HepG2 (cell line): Measurements from ENCODE around the gene MRNIP. TPM values are rescaled to one million over a fixed set of nuclear protein-coding genes. Genes with fewer than 3 reads are reported as not detected.

Experiments
- ARNT2 ChIP-seq: sonication (generic); formaldehyde crosslinking; IDR thresholded peaks from 2 replicates; pipeline ENCODE4 v1.8.0; 2022; ENCODE audit warnings: mild to moderate bottlenecking, low read depth, missing genetic modification reagents, moderate library complexity
- EHMT2 ChIP-seq: fragments of 200-600 bp; sonication (generic); IDR thresholded peaks from 2 replicates; pipeline ENCODE4 v1.7.0; 2017; ENCODE audit warnings: antibody characterized with exemption, low read depth, low read length, borderline replicate concordance
- KLF15 ChIP-seq: sonication (generic); formaldehyde crosslinking; IDR thresholded peaks from 2 replicates; pipeline ENCODE4 v1.8.1; 2023; ENCODE audit warnings: borderline replicate concordance, mild to moderate bottlenecking, inconsistent platforms, missing genetic modification reagents, mixed read lengths
- KLF6 ChIP-seq: IDR thresholded peaks from 2 replicates; pipeline ENCODE4 v1.8.0; 2016; ENCODE audit warnings: missing biosample characterization, missing genetic modification reagents
- NCOR1 ChIP-seq: fragments of 200-600 bp; sonication (generic); IDR thresholded peaks from 2 replicates; pipeline ENCODE4 v1.7.0; 2017; ENCODE audit warnings: antibody characterized with exemption, low read length, borderline replicate concordance
- PBX3 ChIP-seq: sonication (generic); formaldehyde crosslinking; IDR thresholded peaks from 2 replicates; pipeline ENCODE4 v1.8.1; 2023; ENCODE audit warnings: missing genetic modification reagents, inconsistent platforms, borderline replicate concordance
- PHF21A ChIP-seq: sonication (generic); formaldehyde crosslinking; IDR thresholded peaks from 2 replicates; pipeline ENCODE4 v1.5.0; 2020; ENCODE audit warnings: mild to moderate bottlenecking, missing genetic modification reagents
- PPARG ChIP-seq: conservative IDR thresholded peaks from 2 replicates; pipeline ENCODE4 v1.6.1; 2016; ENCODE audit warnings: missing biosample characterization, missing genetic modification reagents
- SMAD3 ChIP-seq: sonication (generic); formaldehyde crosslinking; IDR thresholded peaks from 2 replicates; pipeline ENCODE4 v1.4.0; 2020; ENCODE audit warnings: missing genetic modification reagents
- SOX5 ChIP-seq: IDR thresholded peaks from 2 replicates; pipeline ENCODE4 v1.6.1; 2016; ENCODE audit warnings: borderline replicate concordance
- ZFP37 ChIP-seq: sonication (generic); formaldehyde crosslinking; IDR thresholded peaks from 2 replicates; pipeline ENCODE4 v1.4.0; 2020; ENCODE audit warnings: missing genetic modification reagents, borderline replicate concordance
- ZFP41 ChIP-seq: sonication (generic); formaldehyde crosslinking; IDR thresholded peaks from 2 replicates; pipeline ENCODE4 v1.4.0; 2020; ENCODE audit warnings: mild to moderate bottlenecking, missing genetic modification reagents, borderline replicate concordance
- ZNF644 ChIP-seq: IDR thresholded peaks from 2 replicates; pipeline ENCODE4 v1.6.1; 2016; ENCODE audit warnings: low read depth
- ZNF691 ChIP-seq: sonication (generic); formaldehyde crosslinking; IDR thresholded peaks from 2 replicates; pipeline ENCODE4 v1.4.0; 2020; ENCODE audit warnings: missing genetic modification reagents, low read depth, mild to moderate bottlenecking, borderline replicate concordance
- ZNF7 ChIP-seq: IDR thresholded peaks from 2 replicates; pipeline ENCODE4 v1.6.1; 2016; ENCODE audit warnings: missing biosample characterization, missing genetic modification reagents
- ZNF782 ChIP-seq: sonication (generic); formaldehyde crosslinking; IDR thresholded peaks from 2 replicates; pipeline ENCODE4 v1.4.0; 2020; ENCODE audit warnings: missing genetic modification reagents, mild to moderate bottlenecking, borderline replicate concordance
- polyA plus RNA-seq, 8 experiments: library from polyadenylated mRNA; depleted of rRNA in 3 of 8; stranded (reverse) in 7 of 8; unstranded in 1 of 8; fragments of >200 nt; fragmentation: Illumina TruSeq in 4 of 8; extraction: Trizol in 4 of 8; gene quantifications; 2 replicates each; pipeline versions ENCODE4 v1.2.1 to v1.2.3, GENCODE V29; 2011 to 2016; ENCODE audit warnings: low read depth in 4 of 8, missing spikeins in 1 of 8, mixed read lengths in 1 of 8; ENCODE audit not compliant: insufficient read depth in 1 of 8
- total RNA-seq, 5 experiments: library from RNA; depleted of rRNA; stranded (reverse); fragments of >200 nt; fragmentation: Illumina TruSeq; extraction: Trizol; gene quantifications; 2 replicates each; pipeline ENCODE4 v1.2.3, GENCODE V29; 2016; ENCODE audit warnings: low read depth in 1 of 5
- TF ChIP-seq, protein P1 (sequence below): fragments of 450-650 bp; IDR thresholded peaks from 2 replicates; pipeline ENCODE4 v1.6.1; 2016
- TF ChIP-seq, protein P2 (sequence below): sonication (generic); formaldehyde crosslinking; IDR thresholded peaks from 2 replicates; pipeline ENCODE4 v1.4.0; 2020; ENCODE audit warnings: missing genetic modification reagents, mild to moderate bottlenecking, borderline replicate concordance
- TF ChIP-seq, protein P3 (sequence below): sonication (generic); formaldehyde crosslinking; IDR thresholded peaks from 2 replicates; pipeline ENCODE4 v1.8.0; 2022; ENCODE audit warnings: mild to moderate bottlenecking, missing genetic modification reagents, borderline replicate concordance

The MRNIP gene
- total and polyA plus RNA-seq, 2 of the 13 experiments (the other 11 are each of a cell fraction or from before 2014, with no cell fraction given) = 15.5 to 34.1 TPM

- TF ChIP-seq, protein P1, sequence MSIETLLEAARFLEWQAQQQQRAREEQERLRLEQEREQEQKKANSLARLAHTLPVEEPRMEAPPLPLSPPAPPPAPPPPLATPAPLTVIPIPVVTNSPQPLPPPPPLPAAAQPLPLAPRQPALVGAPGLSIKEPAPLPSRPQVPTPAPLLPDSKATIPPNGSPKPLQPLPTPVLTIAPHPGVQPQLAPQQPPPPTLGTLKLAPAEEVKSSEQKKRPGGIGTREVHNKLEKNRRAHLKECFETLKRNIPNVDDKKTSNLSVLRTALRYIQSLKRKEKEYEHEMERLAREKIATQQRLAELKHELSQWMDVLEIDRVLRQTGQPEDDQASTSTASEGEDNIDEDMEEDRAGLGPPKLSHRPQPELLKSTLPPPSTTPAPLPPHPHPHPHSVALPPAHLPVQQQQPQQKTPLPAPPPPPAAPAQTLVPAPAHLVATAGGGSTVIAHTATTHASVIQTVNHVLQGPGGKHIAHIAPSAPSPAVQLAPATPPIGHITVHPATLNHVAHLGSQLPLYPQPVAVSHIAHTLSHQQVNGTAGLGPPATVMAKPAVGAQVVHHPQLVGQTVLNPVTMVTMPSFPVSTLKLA = peak; percentile 82
- peak; percentile 65; the same call in 1 of the 2 replicates for TF ChIP-seq ZNF782 (CRISPR knock-in tag)
- peak; percentile 80; the same call in 1 of the 2 replicates for TF ChIP-seq KLF15 (CRISPR knock-in tag)
- TF ChIP-seq PHF21A (CRISPR knock-in tag) = peak; percentile 76
- peak; percentile 91; the same call in 1 of the 2 replicates for TF ChIP-seq ARNT2 (CRISPR knock-in tag)
- TF ChIP-seq ZNF691 (CRISPR knock-in tag) = peak; percentile 94
- TF ChIP-seq NCOR1 = peak; percentile 31; the same call in 1 of the 2 replicates
- TF ChIP-seq ZNF644 (CRISPR knock-in tag) = no peak
- peak; percentile 69; the same call in 1 of the 2 replicates for TF ChIP-seq SMAD3
- TF ChIP-seq, protein P2, sequence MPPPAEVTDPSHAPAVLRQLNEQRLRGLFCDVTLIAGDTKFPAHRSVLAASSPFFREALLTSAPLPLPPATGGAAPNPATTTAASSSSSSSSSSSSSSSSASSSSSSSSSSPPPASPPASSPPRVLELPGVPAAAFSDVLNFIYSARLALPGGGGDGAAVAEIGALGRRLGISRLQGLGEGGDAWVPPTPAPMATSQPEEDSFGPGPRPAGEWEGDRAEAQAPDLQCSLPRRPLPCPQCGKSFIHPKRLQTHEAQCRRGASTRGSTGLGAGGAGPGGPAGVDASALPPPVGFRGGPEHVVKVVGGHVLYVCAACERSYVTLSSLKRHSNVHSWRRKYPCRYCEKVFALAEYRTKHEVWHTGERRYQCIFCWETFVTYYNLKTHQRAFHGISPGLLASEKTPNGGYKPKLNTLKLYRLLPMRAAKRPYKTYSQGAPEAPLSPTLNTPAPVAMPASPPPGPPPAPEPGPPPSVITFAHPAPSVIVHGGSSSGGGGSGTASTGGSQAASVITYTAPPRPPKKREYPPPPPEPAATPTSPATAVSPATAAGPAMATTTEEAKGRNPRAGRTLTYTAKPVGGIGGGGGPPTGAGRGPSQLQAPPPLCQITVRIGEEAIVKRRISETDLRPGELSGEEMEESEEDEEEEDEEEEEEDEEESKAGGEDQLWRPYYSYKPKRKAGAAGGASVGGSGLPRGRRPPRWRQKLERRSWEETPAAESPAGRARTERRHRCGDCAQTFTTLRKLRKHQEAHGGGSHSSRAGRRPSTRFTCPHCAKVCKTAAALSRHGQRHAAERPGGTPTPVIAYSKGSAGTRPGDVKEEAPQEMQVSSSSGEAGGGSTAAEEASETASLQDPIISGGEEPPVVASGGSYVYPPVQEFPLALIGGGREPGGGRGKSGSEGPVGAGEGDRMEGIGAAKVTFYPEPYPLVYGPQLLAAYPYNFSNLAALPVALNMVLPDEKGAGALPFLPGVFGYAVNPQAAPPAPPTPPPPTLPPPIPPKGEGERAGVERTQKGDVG (CRISPR knock-in tag) = no peak; the same call in 1 of the 2 replicates
- peak; percentile 79; the same call in 1 of the 2 replicates for TF ChIP-seq KLF6 (CRISPR knock-in tag)
- TF ChIP-seq, protein P3, sequence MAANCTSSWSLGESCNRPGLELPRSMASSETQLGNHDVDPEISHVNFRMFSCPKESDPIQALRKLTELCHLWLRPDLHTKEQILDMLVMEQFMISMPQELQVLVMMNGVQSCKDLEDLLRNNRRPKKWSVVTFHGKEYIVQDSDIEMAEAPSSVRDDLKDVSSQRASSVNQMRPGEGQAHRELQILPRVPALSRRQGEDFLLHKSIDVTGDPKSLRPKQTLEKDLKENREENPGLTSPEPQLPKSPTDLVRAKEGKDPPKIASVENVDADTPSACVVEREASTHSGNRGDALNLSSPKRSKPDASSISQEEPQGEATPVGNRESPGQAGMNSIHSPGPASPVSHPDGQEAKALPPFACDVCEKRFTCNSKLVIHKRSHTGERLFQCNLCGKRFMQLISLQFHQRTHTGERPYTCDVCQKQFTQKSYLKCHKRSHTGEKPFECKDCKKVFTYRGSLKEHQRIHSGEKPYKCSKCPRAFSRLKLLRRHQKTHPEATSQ (CRISPR knock-in tag) = peak; percentile 86; the same call in 1 of the 2 replicates
- peak; percentile 64; the same call in 1 of the 2 replicates for TF ChIP-seq SOX5
- TF ChIP-seq PBX3 (CRISPR knock-in tag) = no peak; the same call in 1 of the 2 replicates
- peak; percentile 73; the same call in 1 of the 2 replicates for TF ChIP-seq ZFP37 (CRISPR knock-in tag)
- no peak for TF ChIP-seq ZNF7 (CRISPR knock-in tag)
- TF ChIP-seq PPARG (CRISPR knock-in tag) = peak; percentile 56
- TF ChIP-seq ZFP41 (CRISPR knock-in tag) = 0 out of 2 replicates have a peak, but pooled peaks have one; percentile 75
- TF ChIP-seq EHMT2 = no peak
Observed at GRCh38 chr5:179858586-179859427, at the start of gene MRNIP (continued).
